GM12891 (cell line): ENCODE measurements around the gene EIF3J.

Experiments used
- POLR2A ChIP-seq: IDR thresholded peaks from 2 replicates; pipeline ENCODE4 v1.6.1; 2011; ENCODE audit warnings: low read depth, low read length, control low read depth
- TAF1 ChIP-seq: IDR thresholded peaks from 2 replicates; pipeline ENCODE4 v1.6.1; 2011; ENCODE audit warnings: low read depth, low read length, control low read depth

GRCh38 chr15:44606740-44607139 lies 69.8 kb downstream of the EIF3J start:
- no peak for TF ChIP-seq POLR2A
- TF ChIP-seq TAF1, result no peak
